ENCODE data around the gene DNHD1. TPM values are rescaled to one million over a fixed set of nuclear protein-coding genes. Genes with fewer than 3 reads are reported as not detected.

Gene DNHD1
- total RNA-seq, 1 experiment from 2014 or later = 13.9 TPM

- Histone ChIP-seq H3K4me1 (replicated peaks; ENCODE audit: insufficient read depth) (peaks cover 7% of the 10 kb centered on the region; the same call in 1 of the 2 replicates), H2AFZ (no peak overlapping the region), H3K27me3 (ENCODE audit: insufficient read depth, low read depth) (no peaks in the 10 kb centered on the region), H3F3A (ENCODE audit: insufficient read depth, low read depth) (peaks cover 9% of the 10 kb centered on the region; the same call in 1 of the 2 replicates), H3K9me2 (ENCODE audit: insufficient read depth) (no peaks in the 10 kb centered on the region), H4K20me1 (ENCODE audit: insufficient read depth) (no peaks in the 10 kb centered on the region), H3K4me3 (no peak overlapping the region), H3K4me2 (no peak overlapping the region), H3K9me3 (ENCODE audit: insufficient read depth, low read depth) (no peaks in the 10 kb centered on the region), H3K27ac (no peak overlapping the region), H3K36me3 (ENCODE audit: low read depth) (no peaks in the 10 kb centered on the region), H3K79me2 (ENCODE audit: low read depth) (peaks cover 13% of the 10 kb centered on the region)
- no TSS peak for BruUV-seq (replicated peaks)
- intact Hi-C loops (cut with micrococcal nuclease; ENCODE audit: unreplicated experiment) = no loop called here
- TF ChIP-seq, protein P1, sequence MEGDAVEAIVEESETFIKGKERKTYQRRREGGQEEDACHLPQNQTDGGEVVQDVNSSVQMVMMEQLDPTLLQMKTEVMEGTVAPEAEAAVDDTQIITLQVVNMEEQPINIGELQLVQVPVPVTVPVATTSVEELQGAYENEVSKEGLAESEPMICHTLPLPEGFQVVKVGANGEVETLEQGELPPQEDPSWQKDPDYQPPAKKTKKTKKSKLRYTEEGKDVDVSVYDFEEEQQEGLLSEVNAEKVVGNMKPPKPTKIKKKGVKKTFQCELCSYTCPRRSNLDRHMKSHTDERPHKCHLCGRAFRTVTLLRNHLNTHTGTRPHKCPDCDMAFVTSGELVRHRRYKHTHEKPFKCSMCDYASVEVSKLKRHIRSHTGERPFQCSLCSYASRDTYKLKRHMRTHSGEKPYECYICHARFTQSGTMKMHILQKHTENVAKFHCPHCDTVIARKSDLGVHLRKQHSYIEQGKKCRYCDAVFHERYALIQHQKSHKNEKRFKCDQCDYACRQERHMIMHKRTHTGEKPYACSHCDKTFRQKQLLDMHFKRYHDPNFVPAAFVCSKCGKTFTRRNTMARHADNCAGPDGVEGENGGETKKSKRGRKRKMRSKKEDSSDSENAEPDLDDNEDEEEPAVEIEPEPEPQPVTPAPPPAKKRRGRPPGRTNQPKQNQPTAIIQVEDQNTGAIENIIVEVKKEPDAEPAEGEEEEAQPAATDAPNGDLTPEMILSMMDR (conservative IDR thresholded peaks at IDR 0.05) = no peak
- no peak for TF ChIP-seq EZH2 (IDR thresholded peaks at IDR 0.05; ENCODE audit: low read depth)
- POLR2A ChIA-PET (ENCODE audit: unreplicated experiment) = no interaction called here
- CTCF ChIA-PET = no interaction called here
- no peak for DNase-seq
These were observed 117.4 kb downstream of the DNHD1 start for GRCh38 chr11:6614446-6614845.

DNA sequence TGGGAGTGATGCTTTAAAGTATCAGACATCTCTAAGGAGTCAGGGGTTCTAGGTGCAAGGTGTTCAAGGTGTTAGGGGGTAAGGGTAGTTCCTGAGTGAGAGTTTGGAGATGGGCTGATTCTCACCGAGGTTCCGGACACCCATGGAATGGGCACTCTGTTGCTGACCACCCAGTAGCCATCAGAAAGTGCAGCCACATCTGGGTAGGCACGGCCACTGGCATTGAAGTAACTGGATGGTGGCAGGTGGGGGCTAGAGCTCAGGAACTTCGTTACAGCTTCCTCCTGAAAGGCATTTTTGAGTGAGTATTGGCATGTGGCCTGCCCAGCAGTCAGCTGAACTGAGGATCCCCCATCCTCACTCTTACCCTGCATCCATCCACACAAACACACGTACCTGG lies 118.0 kb downstream of the DNHD1 start:
- Histone ChIP-seq H3K4me3 (no peak overlapping the region), H3K9me2 (ENCODE audit: insufficient read depth) (no peaks in the 10 kb centered on the region), H2AFZ (no peak overlapping the region), H3K36me3 (ENCODE audit: low read depth) (no peaks in the 10 kb centered on the region), H3K79me2 (ENCODE audit: low read depth) (peaks cover 13% of the 10 kb centered on the region), H4K20me1 (ENCODE audit: insufficient read depth) (no peaks in the 10 kb centered on the region), H3F3A (ENCODE audit: insufficient read depth, low read depth) (peaks cover 9% of the 10 kb centered on the region; the same call in 1 of the 2 replicates), H3K27ac (no peak overlapping the region), H3K9me3 (ENCODE audit: insufficient read depth, low read depth) (no peaks in the 10 kb centered on the region), H3K27me3 (ENCODE audit: insufficient read depth, low read depth) (no peaks in the 10 kb centered on the region), H3K4me2 (no peak overlapping the region), H3K4me1 (replicated peaks; ENCODE audit: insufficient read depth) (peaks cover 11% of the 10 kb centered on the region; the same call in 1 of the 2 replicates)
- DNase-seq = no peak
- no TSS peak for BruUV-seq (replicated peaks)
- intact Hi-C loops (cut with micrococcal nuclease; ENCODE audit: unreplicated experiment) = no loop called here
- POLR2A ChIA-PET (ENCODE audit: unreplicated experiment) = no interaction called here
- TF ChIP-seq, protein P1 (conservative IDR thresholded peaks at IDR 0.05) = no peak
- no peak for TF ChIP-seq EZH2 (IDR thresholded peaks at IDR 0.05; ENCODE audit: low read depth)
- CTCF ChIA-PET = no interaction called here

- peaks cover 11% of the 10 kb centered on the region; the same call in 1 of the 2 replicates for H3K4me1 ChIP-seq (replicated peaks; ENCODE audit: insufficient read depth)
- H3K27ac ChIP-seq = no peak overlapping the region
- ChIA-PET CTCF (no interaction called here), POLR2A (ENCODE audit: unreplicated experiment) (no interaction called here)
- BruUV-seq (replicated peaks) = no TSS peak
- no peaks in the 10 kb centered on the region for H3K9me2 ChIP-seq (ENCODE audit: insufficient read depth)
- peaks cover 9% of the 10 kb centered on the region for H3K79me2 ChIP-seq (ENCODE audit: low read depth)
- intact Hi-C loops (cut with micrococcal nuclease; ENCODE audit: unreplicated experiment) = no loop called here
- no peak for DNase-seq
- no peaks in the 10 kb centered on the region for H3K27me3 ChIP-seq (ENCODE audit: insufficient read depth, low read depth)
- H2AFZ ChIP-seq = no peak overlapping the region
- H3K4me3 ChIP-seq = no peak overlapping the region
- H3K9me3 ChIP-seq (ENCODE audit: insufficient read depth, low read depth) = no peaks in the 10 kb centered on the region
- TF ChIP-seq EZH2 (IDR thresholded peaks at IDR 0.05; ENCODE audit: low read depth) = no peak
- TF ChIP-seq, protein P1 (conservative IDR thresholded peaks at IDR 0.05) = no peak
- no peaks in the 10 kb centered on the region for H4K20me1 ChIP-seq (ENCODE audit: insufficient read depth)
- peaks cover 9% of the 10 kb centered on the region; the same call in 1 of the 2 replicates for H3F3A ChIP-seq (ENCODE audit: insufficient read depth, low read depth)
- H3K36me3 ChIP-seq (ENCODE audit: low read depth) = no peaks in the 10 kb centered on the region
- no peak overlapping the region for H3K4me2 ChIP-seq
These were observed 119.0 kb downstream of the DNHD1 start for GRCh38 chr11:6615882-6616585.

Data from PC-9 (cell line).